Stimulated activated CD4-positive, alpha-beta T cell treated with anti-CD3 and anti-CD28 coated beads, Interleukin-4, amount 100 ng/mL, for 1 hour (primary cell): ENCODE results near the gene HECA.
"Not testable (repeated sequence)": the region's sequence is repeated elsewhere in the genome, so short reads cannot be mapped to it uniquely, and the experiment has no call there.

ENCODE experiments used
- DNase-seq: peaks from one replicate; pipeline ENCODE4 v3.0.0-alpha.2; 2020

Gene HECA

DNA sequence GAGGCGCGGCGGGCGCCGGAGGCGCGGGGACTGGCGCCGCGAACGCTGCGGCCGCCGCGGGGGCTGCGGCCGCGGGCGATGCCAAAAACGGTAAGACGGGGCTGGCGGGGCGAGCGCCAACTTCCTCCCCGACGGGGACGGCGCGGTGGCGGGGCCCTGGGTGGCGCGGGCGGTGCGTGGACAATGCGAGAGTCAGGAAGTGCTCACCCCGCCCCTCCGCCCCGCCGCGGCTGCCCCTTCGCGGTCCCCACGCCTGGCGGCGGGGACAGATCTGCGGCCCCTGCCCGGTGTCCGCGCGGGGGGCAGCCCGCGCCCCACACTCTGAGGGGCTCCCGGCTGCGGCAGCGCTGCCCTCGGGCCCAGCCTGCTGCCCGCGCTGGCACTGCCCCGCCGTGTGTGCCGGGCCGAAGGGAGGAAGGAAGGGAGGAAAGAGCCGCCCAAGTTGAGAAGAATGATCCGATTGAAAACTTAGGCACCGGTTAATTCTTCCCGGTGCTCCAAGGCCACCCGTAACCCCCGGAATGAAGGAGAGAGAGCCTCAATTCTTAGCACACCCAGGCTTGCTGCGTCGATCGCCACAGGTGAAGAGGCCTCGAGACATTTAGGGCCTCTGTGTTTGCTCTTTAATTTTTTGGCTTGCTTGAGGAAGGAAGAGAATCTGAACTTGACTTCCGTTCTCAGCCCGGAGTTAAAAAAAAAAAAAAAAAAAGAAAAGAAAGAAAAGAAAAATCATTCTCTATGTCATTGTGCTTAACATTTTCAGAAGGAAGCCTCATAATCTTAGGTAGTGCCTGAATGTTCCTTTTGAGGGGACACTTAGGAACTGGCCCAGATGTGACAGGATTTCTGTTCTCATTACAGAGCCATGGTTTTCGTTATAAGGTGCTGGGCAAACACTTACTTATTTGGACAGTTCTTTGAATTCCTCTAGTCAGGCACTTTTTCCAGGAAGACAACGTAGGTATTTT, 982 bp downstream of the HECA start:
- DNase-seq = peak; percentile 64

DNA sequence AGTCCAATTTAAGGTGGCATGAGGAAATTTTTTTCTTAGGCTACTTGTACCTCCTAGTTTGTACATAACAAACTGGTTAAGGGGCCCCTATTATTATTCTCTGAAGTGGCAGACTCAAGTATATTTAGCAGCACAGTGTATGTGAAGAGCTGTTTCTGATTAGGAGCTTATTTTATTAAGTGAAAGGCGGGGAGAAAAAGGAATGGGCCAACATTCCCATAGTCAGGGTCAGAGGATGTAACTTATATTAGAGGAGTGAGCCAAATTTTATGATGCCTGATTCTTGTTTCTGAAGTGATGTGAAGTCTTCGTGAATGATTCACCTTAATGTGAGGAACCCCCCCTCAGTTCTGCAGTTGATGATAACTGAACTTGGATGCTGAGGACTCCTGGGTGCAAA, 2.8 kb downstream of the HECA start:
- DNase-seq = no peak

DNA sequence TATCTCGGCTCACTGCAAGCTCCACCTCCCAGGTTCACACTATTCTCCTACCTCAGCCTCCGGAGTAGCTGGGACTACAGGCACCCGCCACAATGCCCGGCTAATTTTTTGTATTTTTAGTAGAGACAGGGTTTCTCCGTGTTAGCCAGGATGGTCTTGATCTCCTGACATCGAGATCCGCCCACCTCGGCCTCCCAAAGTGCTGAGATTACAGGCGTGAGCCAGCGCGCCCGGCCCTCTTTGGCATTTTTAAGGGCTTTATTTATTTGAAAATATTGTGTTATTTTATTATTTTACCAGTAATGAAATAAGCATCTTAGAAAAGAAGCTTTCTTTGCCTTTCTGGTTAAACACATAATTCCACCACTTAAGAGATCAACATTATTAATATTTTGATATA, 6.0 kb downstream of the HECA start:
- not testable (repeated sequence) for DNase-seq

DNA sequence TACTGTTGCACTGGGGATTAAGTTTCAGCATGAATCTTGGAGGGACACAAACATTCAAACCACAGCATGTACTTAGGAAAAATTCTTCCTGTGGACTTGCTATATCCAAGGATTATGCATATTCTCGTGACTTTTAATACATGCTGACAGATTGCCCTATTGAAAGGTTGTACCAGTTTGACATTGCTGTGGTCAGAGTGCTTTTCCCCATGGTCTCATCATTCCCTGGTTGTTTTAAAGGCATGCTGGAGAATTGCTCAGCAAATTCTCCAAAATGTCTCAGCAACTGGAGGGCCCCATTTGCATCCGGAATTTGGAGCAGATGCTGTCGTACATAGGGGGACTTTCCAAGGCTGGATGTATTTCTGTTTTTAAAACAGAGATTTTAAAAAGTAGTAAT, 7.4 kb downstream of the HECA start:
- DNase-seq = no peak

DNA sequence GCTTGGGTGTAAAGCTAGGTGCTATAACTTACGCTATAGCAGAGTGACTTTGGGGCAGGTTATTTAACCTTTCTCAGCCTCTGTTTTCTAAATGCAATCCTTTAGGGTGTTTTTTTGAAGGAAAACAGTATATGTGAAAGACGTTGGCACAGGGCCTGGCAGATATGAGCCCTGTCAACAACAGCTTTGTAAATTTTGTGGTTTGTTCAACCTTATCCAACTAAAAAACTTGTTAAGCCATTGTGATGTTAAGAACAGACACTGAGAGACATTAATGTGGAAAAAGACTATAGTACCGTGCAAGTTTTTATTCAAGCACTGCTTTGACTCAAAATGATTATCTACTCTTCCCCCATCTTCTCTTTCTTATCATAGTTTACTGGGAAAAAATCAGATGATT, 8.2 kb downstream of the HECA start:
- no peak for DNase-seq

DNA sequence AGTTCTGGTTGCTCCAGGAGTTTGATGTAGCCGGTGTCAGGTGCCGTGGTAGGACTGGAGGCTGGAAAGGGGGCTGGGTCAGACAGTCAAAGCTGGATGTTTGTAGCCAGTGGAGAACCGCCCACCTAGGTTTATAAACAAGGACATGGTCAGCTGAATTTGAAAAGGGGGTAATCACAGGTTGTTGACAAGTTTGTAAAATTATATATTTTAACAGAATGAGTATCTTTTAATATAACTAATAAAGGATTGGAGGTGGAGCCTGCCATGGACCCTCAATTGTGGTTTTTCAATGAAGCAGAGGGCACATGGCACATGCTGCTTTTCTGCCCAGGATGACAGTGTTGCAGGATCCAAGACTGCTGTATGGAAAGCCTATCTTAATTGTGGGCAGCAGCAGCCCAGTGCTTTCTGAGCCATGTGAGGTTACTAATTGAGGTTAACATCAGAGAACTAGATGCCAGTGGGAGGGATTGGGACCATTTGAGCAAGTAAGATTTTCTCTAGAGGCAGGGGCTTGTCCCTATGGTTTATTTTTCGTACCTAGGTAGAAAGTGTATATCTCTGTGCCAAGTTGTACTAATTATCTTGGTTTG, 9.7 kb downstream of the HECA start:
- no peak for DNase-seq

DNA sequence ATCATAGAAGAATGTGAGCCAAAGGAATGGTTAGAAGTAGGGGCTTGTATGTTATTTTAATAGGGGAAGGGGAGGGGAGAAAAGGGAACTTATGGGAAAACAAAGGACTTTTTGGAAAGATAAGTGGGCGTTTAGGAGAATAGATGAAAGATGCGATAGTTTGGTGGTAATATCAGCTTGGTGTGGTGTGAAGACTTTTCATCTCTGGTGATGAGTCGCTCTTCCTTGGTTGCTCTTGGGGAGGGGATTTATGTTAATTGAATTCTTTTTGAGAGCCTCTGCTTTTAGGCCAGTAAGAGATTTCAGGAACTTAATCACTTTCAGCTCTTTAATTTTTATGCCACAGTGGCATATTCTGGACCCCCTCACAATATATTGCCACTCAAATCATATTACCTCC, 10.8 kb downstream of the HECA start:
- no peak for DNase-seq

DNA sequence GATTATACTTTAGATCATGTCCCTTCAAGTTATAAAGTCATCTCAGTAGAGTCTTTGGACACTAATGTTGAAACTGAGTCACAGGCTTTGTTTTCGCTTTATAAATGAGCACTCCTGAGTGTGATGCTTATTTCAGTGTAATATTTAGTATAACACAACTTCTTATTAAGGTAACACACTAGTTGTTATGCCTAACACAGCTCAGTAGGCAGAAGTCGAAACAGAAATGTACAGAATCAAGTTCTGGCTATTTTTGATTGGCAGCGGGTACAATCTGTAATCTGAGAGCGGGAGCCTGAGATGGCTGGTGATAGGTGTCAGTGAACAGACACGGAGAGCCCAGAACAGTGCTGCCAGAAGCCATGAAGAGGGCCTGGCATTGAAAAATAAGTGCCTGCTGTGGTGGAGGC, 11.4 kb downstream of the HECA start:
- DNase-seq = no peak

DNA sequence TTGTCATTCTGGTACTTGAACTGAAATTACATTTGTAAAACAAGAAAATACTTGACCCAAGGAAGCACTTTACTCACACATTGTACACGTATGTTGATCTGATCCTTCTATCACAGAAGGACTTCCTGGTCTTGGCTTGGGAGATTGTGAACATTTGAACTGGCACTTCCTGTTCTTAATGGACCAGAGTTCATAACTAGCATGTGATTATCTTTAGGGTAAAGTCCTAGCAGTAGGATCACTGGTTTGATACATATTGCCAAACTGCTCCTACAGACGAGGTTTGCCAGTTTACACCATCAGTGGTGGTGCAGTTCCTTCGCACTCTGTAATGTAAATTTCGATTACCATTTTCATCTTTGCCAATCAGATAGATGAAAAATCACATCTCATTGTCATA, 12.7 kb downstream of the HECA start:
- no peak for DNase-seq

DNA sequence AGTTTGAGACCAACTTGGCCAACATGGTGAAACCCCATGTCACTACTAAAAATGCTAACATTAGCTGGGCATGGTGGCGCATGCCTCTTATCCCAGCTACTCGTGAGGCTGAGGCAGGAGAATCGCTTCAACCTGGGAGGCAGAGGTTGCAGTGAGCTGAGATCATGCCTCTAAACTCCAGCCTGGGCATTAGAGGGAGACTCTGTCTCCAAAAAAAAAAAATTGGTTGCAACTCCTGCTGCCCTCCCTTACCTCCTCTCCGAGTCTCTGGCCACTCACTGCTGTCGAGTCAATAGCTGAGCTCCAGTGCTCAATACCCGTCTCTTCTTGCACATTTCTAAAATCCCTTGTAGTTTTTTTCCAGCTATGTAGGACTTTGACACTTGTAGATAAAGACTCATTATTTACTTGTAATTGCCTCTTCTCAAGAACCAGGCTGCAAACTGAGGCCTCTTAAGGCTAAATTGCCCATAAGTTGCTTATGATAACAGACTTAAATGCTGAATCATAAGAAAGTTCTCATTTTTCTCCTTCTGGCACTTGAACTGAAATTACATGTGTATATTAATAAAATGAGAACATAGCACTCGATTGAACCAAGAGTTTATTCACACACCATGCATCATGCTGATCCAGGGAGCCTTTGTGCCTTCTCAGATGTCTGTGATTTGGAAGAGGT, 13.8 kb downstream of the HECA start:
- no peak for DNase-seq

DNA sequence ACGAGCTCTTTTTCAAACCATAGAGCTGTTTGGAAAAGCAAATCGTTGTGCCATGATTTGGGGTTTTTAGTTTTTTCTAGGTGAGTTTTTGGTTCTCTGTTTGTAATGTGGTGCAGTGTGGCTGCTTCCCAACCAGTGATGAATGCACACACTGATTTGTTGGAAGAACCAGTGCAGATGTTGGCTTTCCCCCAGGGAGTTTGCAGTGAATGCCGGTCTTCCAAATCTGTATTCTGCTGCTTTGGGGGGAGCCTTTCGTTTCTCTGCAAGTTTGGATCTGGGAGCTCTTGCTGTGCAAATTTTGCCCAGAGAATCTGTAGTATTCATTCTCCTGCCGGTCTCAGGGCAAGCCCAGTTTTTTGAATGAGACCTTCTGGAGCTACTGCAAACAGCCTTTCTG, 14.5 kb downstream of the HECA start:
- no peak for DNase-seq

DNA sequence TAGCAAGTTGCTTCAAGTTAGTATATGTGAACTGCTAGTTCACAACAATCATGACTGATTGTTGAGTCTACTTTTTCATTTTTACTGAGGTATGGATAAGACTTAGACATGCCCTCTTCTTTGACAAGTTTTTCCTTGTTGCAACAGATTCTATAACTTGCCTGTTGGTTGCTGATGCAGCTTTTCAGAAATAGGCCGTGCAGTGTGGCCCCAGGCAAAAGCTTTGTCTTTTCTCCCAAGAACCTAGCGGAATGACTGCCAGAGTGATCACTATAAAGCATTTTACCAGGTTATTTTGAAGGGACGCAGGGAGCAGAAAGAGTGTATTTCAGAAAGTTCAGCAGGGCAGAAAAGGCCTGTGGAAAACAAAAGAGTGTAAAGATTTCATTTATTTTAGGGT, 16.0 kb downstream of the HECA start:
- no peak for DNase-seq

DNA sequence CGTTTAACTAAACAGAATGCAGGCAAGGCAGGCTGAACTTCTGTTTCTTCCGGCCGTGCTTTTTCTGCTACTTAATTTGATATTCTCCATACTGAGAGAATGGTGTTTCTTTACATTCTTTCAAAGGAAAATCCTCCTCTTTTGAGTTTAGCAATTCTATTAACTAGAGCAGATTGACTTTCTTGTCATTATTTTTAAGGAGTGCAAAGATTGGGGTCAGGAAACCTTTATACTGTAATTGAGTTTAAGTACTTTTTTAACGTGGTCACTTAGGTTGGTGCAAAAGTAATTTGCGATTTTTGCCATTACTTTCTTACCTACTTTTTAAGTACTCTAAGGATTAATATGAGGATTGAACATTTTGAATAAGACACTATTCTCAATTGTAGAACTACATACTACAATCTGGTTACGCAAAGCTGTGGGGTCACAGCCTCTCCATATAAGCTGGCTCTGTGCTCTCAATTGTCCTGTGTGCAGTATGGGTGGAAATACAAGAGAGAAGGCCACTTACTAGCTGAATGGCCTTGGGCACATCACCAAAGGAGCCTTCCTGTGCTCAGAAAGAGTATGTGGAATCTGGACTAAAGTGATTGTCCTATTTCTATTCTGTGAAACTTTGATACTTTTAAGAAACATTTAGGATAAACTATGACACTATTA, 16.7 kb downstream of the HECA start:
- DNase-seq = no peak

DNA sequence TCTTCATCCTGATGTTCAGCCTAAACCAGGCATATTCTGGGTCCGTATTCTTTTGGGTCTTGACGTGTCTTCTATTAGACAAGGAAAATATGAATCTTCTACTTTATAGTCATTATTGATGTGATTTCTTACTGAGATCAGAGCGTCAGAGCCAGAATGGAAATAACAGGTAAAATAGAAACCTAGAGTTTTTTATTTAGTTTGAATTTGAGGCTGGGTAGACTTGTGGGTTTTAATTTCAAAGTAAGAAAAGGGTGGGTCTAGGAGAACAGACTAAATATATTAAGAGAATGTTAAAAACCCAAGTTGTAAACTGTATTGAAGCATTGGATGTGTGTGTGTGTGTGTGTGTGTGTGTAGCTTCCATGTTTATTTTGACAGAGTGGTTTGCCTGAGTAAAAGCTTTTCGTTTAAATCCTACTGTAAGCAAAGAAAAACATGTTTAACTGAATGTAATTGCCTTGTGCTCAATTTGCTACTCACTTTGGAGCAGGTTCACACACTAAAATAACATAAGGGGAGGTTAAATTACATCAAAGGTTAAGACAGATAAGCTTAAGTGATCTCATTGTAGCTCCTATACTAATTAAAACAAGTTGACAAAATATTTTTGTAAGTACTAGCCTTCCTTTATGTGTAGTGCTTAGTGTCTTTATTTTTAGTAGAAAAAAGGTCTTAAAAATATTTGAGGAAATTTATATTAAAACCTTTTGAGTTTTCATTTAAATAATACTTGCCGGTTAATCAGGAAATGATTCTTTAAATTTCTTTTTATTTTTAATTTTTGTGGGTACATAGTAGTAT, 17.4 kb downstream of the HECA start:
- no peak for DNase-seq

DNA sequence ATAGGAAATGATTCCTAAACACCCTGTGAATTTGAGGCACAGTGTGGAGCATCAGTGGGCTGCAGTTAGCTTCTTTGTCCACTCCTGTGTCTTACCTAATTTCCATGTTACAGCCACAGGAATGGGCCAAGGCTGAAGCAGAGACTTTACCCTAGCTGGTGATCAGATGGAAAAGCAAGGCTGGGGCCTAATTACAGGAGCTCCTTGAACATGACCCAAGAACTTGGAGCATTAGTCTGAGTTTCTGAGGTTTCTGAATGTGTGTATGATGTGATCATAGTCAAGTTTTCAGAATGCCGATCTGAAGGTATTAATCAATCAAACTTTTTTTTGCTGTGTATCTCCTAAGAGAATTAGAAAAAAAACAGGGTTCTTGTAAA, 18.0 kb downstream of the HECA start:
- DNase-seq = no peak

DNA sequence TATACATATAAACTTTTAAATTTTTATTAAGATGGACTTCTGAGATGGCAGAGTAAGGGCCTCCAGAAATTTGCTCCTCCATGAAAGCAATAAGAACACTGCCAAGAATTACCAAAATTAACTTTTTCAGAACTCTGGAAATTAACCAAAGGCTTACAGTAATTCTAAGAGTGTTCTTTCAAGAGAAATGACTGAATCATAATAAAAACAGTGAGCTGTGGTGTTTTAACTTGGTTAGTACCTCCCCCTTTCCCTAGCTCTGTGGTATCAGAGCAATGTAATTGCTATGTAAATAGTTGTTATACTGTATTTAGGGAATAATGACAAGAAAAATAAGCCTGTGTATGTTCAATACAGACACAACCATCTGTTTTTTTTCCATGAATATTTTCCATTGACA, 19.0 kb downstream of the HECA start:
- no peak for DNase-seq

DNA sequence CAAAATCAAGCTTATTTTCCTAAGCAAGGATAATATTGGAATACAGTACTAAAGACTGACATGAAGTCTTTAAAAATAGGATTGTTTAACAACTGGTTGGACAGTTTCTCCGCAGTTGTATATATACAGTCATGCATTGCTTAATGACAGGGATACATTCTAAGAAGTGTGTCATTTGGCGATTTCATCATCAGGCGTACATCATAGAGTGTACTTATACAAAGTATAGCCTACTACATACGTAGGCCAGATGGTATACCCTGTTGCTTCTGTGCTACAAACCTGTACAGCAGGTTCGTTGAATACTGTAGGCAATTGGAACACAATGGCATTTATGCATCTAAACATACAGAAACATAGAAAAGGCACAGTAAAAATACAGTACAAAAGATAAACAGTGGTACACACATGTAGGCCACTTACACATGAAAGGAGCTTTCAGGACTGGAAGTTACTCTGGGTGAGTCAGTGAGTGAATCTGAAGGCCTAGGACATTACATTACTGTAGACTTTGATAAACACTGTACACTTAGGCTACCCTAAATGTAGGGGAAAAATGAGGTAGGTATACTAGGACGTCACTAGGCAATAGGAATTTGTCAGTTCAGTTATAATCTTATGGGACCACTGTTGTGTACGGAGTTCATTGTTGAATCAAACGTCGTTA, 20.1 kb downstream of the HECA start:
- DNase-seq = no peak

DNA sequence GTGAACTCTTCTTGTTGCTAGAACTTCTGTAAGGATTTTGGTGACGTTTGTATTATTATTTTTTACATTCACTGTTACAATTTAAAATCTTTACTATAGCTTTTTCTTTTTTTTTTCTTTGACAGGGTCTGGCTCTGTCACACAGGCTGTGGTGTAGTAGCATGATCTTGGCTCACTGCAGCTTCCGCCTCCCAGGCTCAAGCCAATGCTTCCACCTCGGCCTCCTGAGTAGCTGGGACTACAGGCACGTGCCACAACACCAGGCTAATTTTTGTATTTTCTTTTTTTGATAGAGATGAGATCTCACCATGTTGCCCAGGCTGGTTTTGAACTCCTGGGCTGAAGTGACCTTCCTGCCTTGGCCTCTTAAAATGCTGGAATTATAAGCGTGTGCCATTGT, 21.2 kb downstream of the HECA start:
- DNase-seq = no peak

DNA sequence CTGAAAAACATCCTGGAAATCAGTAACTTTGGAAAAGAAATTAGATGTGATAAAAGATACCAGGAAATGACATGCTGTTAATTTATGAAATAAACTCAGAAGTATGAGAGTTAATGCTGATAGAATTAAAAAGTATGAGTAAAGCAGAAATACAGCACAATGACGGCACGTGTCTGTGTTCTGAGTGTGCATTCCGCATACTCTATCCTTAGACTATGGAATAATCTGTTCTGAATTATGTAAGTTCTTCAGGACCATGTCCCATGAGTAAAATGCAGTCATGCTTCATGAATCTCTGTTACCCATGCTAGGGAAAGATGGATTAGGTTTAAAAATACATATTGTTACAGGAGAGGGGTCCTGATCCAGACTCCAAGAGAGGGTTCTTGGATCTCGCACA, 21.7 kb downstream of the HECA start:
- DNase-seq = no peak

DNA sequence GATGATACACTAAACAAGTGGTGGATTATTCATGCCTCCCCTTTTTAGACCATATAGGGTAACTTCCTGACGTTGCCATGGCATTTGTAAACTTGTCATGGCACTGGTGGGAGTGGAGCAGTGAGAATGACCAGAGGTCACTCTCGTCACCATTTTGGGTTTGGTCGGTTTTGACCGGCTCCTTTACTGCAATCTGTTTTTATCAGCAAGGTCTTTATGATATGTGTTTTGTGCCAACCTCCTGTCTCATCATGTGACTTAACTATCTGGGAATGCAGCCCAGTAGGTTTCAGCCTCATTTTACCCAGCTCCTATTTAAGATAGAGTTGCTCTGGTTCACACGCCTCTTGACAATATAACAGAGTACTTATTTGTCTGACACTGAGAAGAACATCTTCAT, 22.2 kb downstream of the HECA start:
- not testable (repeated sequence) for DNase-seq

DNA sequence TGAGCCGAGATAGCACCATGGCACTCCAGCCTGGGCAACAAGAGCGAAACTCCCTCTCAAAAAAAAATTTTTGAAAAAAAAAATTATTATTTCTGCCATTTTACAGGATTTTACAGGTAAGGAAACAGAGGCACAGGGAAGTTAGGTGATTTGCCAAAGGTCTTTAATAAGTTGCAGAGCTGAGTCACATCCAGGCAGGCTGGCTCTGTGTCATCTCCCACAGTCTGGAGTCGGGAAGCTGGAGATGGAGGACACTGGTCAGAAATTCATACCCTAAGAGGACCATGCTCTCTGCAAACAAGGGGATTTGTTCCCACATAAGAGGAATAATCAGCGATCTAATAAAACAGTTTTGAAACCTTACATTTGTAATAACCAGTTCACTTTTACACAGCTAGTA, 24.1 kb downstream of the HECA start:
- DNase-seq = no peak

DNA sequence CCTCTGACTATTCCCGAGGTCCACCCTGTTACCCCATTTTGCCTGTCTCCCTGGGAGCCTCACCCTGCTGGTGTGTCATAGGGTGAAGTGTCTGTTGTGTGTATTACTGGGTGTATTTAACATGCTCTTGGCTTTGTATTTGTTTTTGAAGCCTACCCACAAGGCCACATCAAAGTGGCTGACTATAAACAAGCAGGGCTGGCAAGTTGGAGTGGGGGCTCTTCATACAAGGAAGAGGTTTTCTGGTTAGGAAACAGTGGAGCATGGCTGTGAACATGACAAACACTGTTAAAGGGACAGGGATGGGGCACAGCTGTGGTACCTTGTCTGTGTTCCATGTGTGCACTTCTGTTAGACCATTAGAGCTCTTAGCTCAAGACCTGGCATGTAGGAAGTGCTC, 26.3 kb downstream of the HECA start:
- DNase-seq = no peak
